Stimulated activated CD8-positive, alpha-beta memory T cell treated with anti-CD3 and anti-CD28 coated beads, Interleukin-7, amount 100 ng/mL, for 4 hours (primary cell): ENCODE results near the gene PPP1R12B.
A peak's percentile ranks its signal among the peaks of the same experiment; 100 is the strongest.

ENCODE experiments used
- DNase-seq, 2 donors: peaks; one replicate each; pipeline ENCODE4 v3.0.0-alpha.2; 2020; ENCODE audit warnings: low read depth in 2 of 2

The PPP1R12B gene

GRCh38 chr1:202348509-202349205, at the start of gene PPP1R12B:
Gene PPP1R12B, plus strand, starts transcription at chr1:202348699. Its CDS starts 153 bp downstream, at chr1:202348852.
- DNase-seq, result peak; percentile 94

GRCh38 chr1:202302166-202302565, 46.3 kb upstream of the PPP1R12B start:
- DNase-seq, result no peak

GRCh38 chr1:202304375-202304774, 44.1 kb upstream of the PPP1R12B start:
- no peak for DNase-seq

GRCh38 chr1:202305168-202305567, 43.3 kb upstream of the PPP1R12B start:
- no peak for DNase-seq

GRCh38 chr1:202306535-202307345, 41.8 kb upstream of the PPP1R12B start:
- DNase-seq, result no peak

GRCh38 chr1:202310071-202310725, 38.3 kb upstream of the PPP1R12B start:
- no peak for DNase-seq

GRCh38 chr1:202310746-202311145, 37.8 kb upstream of the PPP1R12B start:
- no peak for DNase-seq

- no peak for DNase-seq
These were observed 36.4 kb upstream of the PPP1R12B start for GRCh38 chr1:202311875-202312635.

GRCh38 chr1:202315576-202316168, 32.8 kb upstream of the PPP1R12B start:
- DNase-seq, result peak; percentile 46 to 53

GRCh38 chr1:202316186-202316585, 32.3 kb upstream of the PPP1R12B start:
- no peak for DNase-seq

GRCh38 chr1:202317941-202318925, 30.3 kb upstream of the PPP1R12B start:
- no peak for DNase-seq

GRCh38 chr1:202319381-202320080, 29.0 kb upstream of the PPP1R12B start:
- DNase-seq, result no peak

GRCh38 chr1:202320081-202320405, 28.5 kb upstream of the PPP1R12B start:
- DNase-seq, result no peak

- no peak for DNase-seq
These were observed 24.8 kb upstream of the PPP1R12B start for GRCh38 chr1:202323731-202324130.

GRCh38 chr1:202324646-202325045, 23.9 kb upstream of the PPP1R12B start:
- no peak for DNase-seq

- no peak for DNase-seq
These were observed 18.6 kb upstream of the PPP1R12B start for GRCh38 chr1:202329891-202330290.

- DNase-seq, result no peak
These were observed 14.6 kb upstream of the PPP1R12B start for GRCh38 chr1:202333861-202334260.

GRCh38 chr1:202343652-202344349, 4.7 kb upstream of the PPP1R12B start:
- no peak for DNase-seq

- no peak for DNase-seq
These were observed 442 bp upstream of the PPP1R12B start for GRCh38 chr1:202348005-202348508.
